Stimulated activated naive CD8-positive, alpha-beta T cell treated with anti-CD3 and anti-CD28 coated beads, Interleukin-15, amount 100 ng/mL, for 72 hours (primary cell): ENCODE results near the gene GIMAP8.
"Not testable (repeated sequence)": the region's sequence is repeated elsewhere in the genome, so short reads cannot be mapped to it uniquely, and the experiment has no call there.

Experiments used
- ATAC-seq: fragments of 150-1000 bp; cut with Tn5 transposase; 2 replicates; pipeline ENCODE4 v1.10.0; 2021; ENCODE audit warnings: mild to moderate bottlenecking, moderate library complexity
- DNase-seq, 2 donors: peaks; one replicate each; pipeline ENCODE4 v3.0.0; 2021 to 2022
- H3K27ac Mint-ChIP-seq, 2 donors: one replicate each; pipeline ENCODE4 v1.8.0; 2022; ENCODE audit warnings: mild to moderate bottlenecking in 2 of 2, mixed read lengths in 2 of 2, moderate library complexity in 2 of 2
- H3K27me3 Mint-ChIP-seq: one replicate; pipeline ENCODE4 v1.8.0; 2022; ENCODE audit warnings: mixed read lengths
- H3K4me1 Mint-ChIP-seq: one replicate; pipeline ENCODE4 v1.8.0; 2022; ENCODE audit warnings: mild to moderate bottlenecking, mixed read lengths
- H3K4me3 Mint-ChIP-seq, 2 donors: one replicate each; pipeline ENCODE4 v1.8.0; 2022; ENCODE audit warnings: mild to moderate bottlenecking in 2 of 2, mixed read lengths in 2 of 2, moderate library complexity in 1 of 2
- H3K9me3 Mint-ChIP-seq, 2 donors: one replicate each; pipeline ENCODE4 v1.8.0; 2022; ENCODE audit warnings: mixed read lengths in 2 of 2

Gene GIMAP8

GRCh38 chr7:150444674-150445365 is 5.6 kb upstream of the GIMAP8 start:
- ATAC-seq = no peak
- Mint-ChIP-seq H3K4me1 (peaks cover 68% of the 10 kb centered on the region), H3K27me3 (no peaks in the 10 kb centered on the region), H3K4me3 (no peak overlapping the region), H3K27ac (no peak overlapping the region), H3K9me3 (peaks cover 17 to 24% of the 10 kb centered on the region in 2 donors)
- no peak for DNase-seq

- H3K4me3 Mint-ChIP-seq = no peak overlapping the region
- H3K27ac Mint-ChIP-seq = peak overlapping the region in 1 of 2 donors; percentile 74
- DNase-seq = no peak
- no peaks in the 10 kb centered on the region for H3K27me3 Mint-ChIP-seq
- no peak for ATAC-seq
- peaks cover 74% of the 10 kb centered on the region for H3K4me1 Mint-ChIP-seq
- H3K9me3 Mint-ChIP-seq = peaks cover 11 to 12% of the 10 kb centered on the region in 2 donors
Observed at GRCh38 chr7:150446288-150446938, 4.0 kb upstream of the GIMAP8 start.

GRCh38 chr7:150447966-150448788 is 2.3 kb upstream of the GIMAP8 start:
- Mint-ChIP-seq H3K9me3 (no peaks in the 10 kb centered on the region), H3K27ac (peak overlapping the region; percentile 97 to 98), H3K4me1 (peaks cover 74% of the 10 kb centered on the region), H3K27me3 (no peaks in the 10 kb centered on the region), H3K4me3 (peak overlapping the region; percentile 89 to 100)
- DNase-seq (no peak), ATAC-seq (peak; percentile 1)

GRCh38 chr7:150448789-150449147 is 1.7 kb upstream of the GIMAP8 start:
- DNase-seq (peak; percentile 84 to 90), ATAC-seq (peak; percentile 54)
- peak overlapping the region; percentile 89 to 100 for H3K4me3 Mint-ChIP-seq
- H3K27ac Mint-ChIP-seq = peak overlapping the region; percentile 97 to 98
- H3K4me1 Mint-ChIP-seq = peaks cover 74% of the 10 kb centered on the region
- no peaks in the 10 kb centered on the region for H3K27me3 Mint-ChIP-seq
- H3K9me3 Mint-ChIP-seq = no peaks in the 10 kb centered on the region

GRCh38 chr7:150449206-150449952 is 1.1 kb upstream of the GIMAP8 start:
- peak in 1 of 2 donors; percentile 39 for DNase-seq
- H3K4me3 Mint-ChIP-seq = peak overlapping the region; percentile 89 to 100
- no peak for ATAC-seq
- H3K4me1 Mint-ChIP-seq = peaks cover 74% of the 10 kb centered on the region
- H3K27me3 Mint-ChIP-seq = no peaks in the 10 kb centered on the region
- H3K9me3 Mint-ChIP-seq = no peaks in the 10 kb centered on the region
- H3K27ac Mint-ChIP-seq = peak overlapping the region; percentile 98 to 99

DNA sequence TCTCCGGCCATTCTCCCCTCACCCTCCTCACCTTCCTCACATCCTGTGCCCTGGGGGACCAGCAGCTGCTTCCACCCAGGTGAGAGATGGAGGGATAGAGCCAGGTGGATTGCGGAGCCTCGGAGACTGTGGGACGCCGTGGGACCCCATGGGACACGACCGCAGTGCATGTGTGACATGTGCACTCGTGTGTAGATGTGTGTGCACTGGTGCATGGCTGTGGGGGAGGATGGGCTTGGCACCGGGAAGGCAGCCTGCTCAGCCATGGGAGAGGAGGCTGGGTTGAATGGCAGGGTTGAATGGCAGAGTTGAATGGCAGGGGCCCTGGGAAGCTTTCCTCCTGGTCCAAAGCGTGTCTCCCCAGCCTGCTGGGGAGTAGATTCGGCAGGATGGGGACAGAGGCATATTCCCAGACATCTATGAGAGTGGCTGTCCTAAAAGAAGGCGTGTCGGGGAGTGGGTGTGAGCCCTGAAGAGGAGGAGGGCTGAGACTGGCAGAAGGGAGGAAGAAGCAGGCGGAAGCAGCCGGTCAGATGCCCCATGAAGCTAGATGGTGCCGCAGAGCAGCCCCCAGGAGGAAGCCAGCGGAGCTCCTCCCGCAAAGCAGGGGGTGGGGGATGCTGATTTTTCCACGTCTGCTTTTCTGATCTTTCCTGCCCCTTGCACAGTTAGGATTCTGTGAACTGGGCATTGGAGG is 815 bp downstream of the GIMAP8 start:
- H3K27me3 Mint-ChIP-seq = no peaks in the 10 kb centered on the region
- peaks cover 78% of the 10 kb centered on the region for H3K4me1 Mint-ChIP-seq
- DNase-seq = peak; percentile 59 to 79
- H3K27ac Mint-ChIP-seq = peak overlapping the region; percentile 98 to 99
- ATAC-seq = peak; percentile 75
- H3K9me3 Mint-ChIP-seq = peaks cover 2 to 13% of the 10 kb centered on the region in 2 donors
- peak overlapping the region; percentile 89 to 100 for H3K4me3 Mint-ChIP-seq

DNA sequence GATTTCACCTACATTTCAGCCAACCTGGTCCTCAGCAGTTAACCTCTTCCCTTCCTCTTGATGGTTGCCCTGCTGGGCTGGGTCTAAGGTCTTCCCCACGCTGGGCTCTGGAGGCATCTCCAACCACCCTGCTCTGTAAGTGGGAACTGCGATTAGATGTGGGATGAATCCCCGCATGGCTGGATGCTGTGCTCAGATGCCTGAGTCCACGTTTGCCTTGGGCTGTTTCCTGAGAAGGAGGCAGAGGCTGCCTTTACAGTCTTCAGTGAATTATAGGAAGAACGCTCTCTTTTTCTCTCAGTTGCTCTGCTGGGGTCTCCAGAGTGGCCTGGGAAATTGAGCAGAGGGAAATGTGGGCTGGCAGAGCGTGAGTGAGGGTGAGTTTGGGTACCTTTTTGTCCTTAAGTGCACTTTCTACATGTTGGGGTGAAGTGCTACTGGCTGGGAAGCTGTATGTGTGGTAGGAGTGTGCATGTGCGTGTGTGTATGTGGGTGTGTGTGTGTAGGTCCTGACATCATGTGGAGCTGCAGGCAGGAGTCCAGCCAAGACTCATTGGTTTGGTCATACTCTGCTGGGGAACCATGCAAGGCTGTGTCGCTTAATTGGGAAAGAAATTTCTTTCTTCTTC is 1.5 kb downstream of the GIMAP8 start:
- Mint-ChIP-seq H3K27me3 (no peaks in the 10 kb centered on the region), H3K27ac (peak overlapping the region; percentile 98 to 99), H3K4me1 (peaks cover 75% of the 10 kb centered on the region), H3K4me3 (peak overlapping the region; percentile 89 to 100), H3K9me3 (peaks cover 5 to 18% of the 10 kb centered on the region in 2 donors)
- ATAC-seq (peak; percentile 40), DNase-seq (peak; percentile 36 to 41)

DNA sequence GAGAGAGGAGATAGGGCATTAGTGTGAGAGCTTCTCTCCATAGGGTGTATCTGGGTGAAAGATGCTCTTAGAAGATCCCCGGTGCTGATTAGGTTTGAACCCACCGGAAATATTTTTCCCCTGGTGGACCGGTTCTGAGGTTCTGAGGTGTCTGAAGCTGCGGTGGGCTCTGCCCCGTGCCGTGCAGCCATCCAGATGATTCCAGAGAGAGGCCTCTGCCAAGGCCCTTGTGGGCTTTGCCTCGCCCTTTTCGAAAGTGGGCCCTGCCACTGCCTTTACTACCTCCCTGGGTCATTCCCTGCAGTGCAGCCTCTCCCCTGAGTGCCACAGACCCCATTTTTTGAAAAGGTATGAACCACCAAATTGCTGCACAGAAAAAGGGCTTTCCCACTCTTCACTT is 2.8 kb downstream of the GIMAP8 start:
- ATAC-seq (no peak), DNase-seq (peak in 1 of 2 donors; percentile 42)
- Mint-ChIP-seq H3K27ac (peak overlapping the region; percentile 63 to 92), H3K9me3 (peaks cover 5 to 25% of the 10 kb centered on the region in 2 donors), H3K4me3 (peak overlapping the region; percentile 86 to 96), H3K27me3 (no peaks in the 10 kb centered on the region), H3K4me1 (peaks cover 71% of the 10 kb centered on the region)

DNA sequence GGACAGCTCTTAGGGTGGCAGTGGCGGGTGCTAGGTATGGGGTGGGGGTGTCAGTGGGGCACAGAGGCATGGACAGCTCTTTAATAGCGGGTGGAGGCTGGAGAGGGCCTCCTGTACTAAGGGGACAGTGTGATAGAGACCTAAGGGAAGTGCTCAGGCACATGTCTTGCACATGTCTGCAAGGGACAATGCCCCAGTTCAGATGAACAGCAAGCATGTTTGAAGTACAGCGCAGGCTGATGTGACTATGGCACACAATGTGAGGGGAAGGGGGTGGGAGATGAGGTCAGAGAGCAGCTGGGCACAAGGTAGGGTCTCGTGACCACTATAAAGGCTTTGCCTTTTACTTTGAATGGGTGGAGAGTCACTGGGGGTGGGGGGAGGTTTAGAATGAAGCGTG is 3.5 kb downstream of the GIMAP8 start:
- DNase-seq = no peak
- peaks cover 6 to 31% of the 10 kb centered on the region in 2 donors for H3K9me3 Mint-ChIP-seq

DNA sequence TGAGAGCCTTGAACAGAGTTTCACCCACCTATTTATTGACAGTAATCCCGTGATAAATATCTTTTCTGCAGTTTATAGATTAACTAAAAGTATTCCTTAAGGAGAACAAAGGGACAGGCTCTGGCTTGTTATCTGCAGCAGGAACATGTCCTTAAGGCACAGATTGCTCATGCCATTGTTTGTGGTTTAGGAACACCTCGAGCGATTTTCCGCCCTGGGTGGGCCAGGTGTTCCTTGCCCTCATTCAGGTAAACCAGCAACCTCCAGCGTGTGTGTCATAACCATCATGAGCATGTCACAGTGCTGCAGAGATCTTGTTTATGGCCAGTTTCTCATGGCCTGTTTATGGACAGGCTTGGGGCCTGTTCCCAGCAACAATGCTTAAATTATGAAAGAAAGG is 6.6 kb downstream of the GIMAP8 start:
- ATAC-seq, H3K27me3 Mint-ChIP-seq, H3K4me3 Mint-ChIP-seq, DNase-seq, H3K27ac Mint-ChIP-seq: not testable (repeated sequence)
- Mint-ChIP-seq H3K9me3 (peaks cover 33 to 58% of the 10 kb centered on the region in 2 donors), H3K4me1 (peaks cover 44% of the 10 kb centered on the region)

More for the DNA sequence above, 3.5 kb downstream of the GIMAP8 start:
- Mint-ChIP-seq H3K27ac (peak overlapping the region; percentile 91 to 92), H3K27me3 (no peaks in the 10 kb centered on the region), H3K4me3 (peak overlapping the region; percentile 86 to 96), H3K4me1 (peaks cover 64% of the 10 kb centered on the region)
- ATAC-seq = no peak

- Mint-ChIP-seq H3K27ac (no peak overlapping the region), H3K4me1 (peaks cover 46% of the 10 kb centered on the region), H3K9me3 (peaks cover 43 to 70% of the 10 kb centered on the region in 2 donors), H3K4me3 (no peak overlapping the region), H3K27me3 (no peaks in the 10 kb centered on the region)
- DNase-seq (no peak), ATAC-seq (no peak)
Observed at GRCh38 chr7:150458235-150458634, 7.8 kb downstream of the GIMAP8 start.

- Mint-ChIP-seq H3K27ac (no peak overlapping the region), H3K4me3 (no peak overlapping the region), H3K9me3 (peaks cover 48 to 75% of the 10 kb centered on the region in 2 donors), H3K4me1 (peaks cover 46% of the 10 kb centered on the region), H3K27me3 (no peaks in the 10 kb centered on the region)
- DNase-seq (no peak), ATAC-seq (no peak)
Observed at GRCh38 chr7:150458756-150459155, 8.3 kb downstream of the GIMAP8 start.

DNA sequence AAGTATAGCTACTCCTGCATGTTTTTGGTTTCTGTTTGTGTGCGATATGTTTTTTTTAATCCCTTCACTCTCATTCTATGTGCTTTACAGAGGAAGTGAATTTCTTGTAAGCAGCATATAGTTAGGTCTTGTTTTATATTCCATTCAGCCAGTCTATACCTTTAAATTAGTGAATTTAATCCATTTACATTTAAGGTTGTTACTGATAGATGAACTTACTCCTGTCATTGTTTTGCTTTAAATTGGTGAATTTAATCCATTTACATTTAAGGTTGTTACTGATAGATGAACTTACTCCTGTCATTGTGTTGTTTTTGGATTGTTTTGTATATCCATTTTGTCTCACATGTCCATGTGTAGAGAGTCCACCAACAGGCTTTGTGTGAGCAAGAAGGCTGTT is 11.1 kb downstream of the GIMAP8 start:
- ATAC-seq (no peak), DNase-seq (no peak)
- peaks cover 43% of the 10 kb centered on the region for H3K4me1 Mint-ChIP-seq
- H3K4me3 Mint-ChIP-seq = no peak overlapping the region
- peaks cover 44 to 59% of the 10 kb centered on the region in 2 donors for H3K9me3 Mint-ChIP-seq
- H3K27ac Mint-ChIP-seq = no peak overlapping the region
- no peaks in the 10 kb centered on the region for H3K27me3 Mint-ChIP-seq

DNA sequence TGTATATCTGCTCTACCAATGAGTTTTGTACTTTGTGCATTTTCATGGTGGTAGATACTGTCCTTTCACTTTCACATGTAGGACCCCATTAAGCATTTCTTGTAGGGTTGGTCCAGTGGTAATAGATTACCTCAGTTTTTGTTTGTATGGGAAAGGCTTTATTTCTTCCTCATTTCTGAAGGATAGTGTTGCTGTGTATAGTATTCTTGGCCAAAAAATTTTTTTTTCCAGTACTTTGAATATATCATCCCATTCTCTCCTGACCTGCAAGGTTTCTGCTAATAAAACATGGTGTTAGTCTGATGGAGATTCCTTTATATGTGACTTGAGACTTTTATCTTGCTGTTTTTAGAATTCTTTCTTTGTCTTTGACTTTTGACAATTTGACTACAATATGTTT is 12.0 kb downstream of the GIMAP8 start:
- no peak for ATAC-seq
- no peak for DNase-seq
- H3K27ac Mint-ChIP-seq = no peak overlapping the region
- peaks cover 51% of the 10 kb centered on the region for H3K4me1 Mint-ChIP-seq
- H3K4me3 Mint-ChIP-seq = no peak overlapping the region
- H3K9me3 Mint-ChIP-seq = peaks cover 44 to 57% of the 10 kb centered on the region in 2 donors
- H3K27me3 Mint-ChIP-seq = no peaks in the 10 kb centered on the region
